SK-N-SH treated with all-trans-retinoic acid at 6 μM for 48 hours (cell line): Measurements from ENCODE around the gene PELI3.
A peak's percentile ranks its signal among the peaks of the same experiment; 100 is the strongest.
"Not testable (repeated sequence)": the region's sequence is repeated elsewhere in the genome, so short reads cannot be mapped to it uniquely, and the experiment has no call there.

Experiments used
- ATAC-seq: fragments of 200-7000 bp; cut with Tn5 transposase; 3 replicates; pipeline ENCODE4 v1.9.1; 2020; ENCODE audit warnings: mild to moderate bottlenecking, moderate library complexity
- ARNTL ChIP-seq: fragments of 450-650 bp; formaldehyde crosslinking; IDR thresholded peaks from 2 replicates; pipeline ENCODE4 v1.5.0; 2020; ENCODE audit warnings: low read depth, mild to moderate bottlenecking, moderate library complexity, borderline replicate concordance
- BACH2 ChIP-seq: fragments of 250-450 bp; sonication (Bioruptor Pico); IDR thresholded peaks from 2 replicates; pipeline ENCODE4 v1.9.0; 2021; ENCODE audit warnings: mild to moderate bottlenecking, borderline replicate concordance
- CREB5 ChIP-seq: fragments of 250-450 bp; sonication (Bioruptor Pico); IDR thresholded peaks from 2 replicates; pipeline ENCODE4 v1.5.1; 2020; ENCODE audit warnings: low read depth, mild to moderate bottlenecking, moderate library complexity
- CSDC2 ChIP-seq: fragments of 250-450 bp; sonication (Bioruptor Pico); IDR thresholded peaks from 2 replicates; pipeline ENCODE4 v1.5.0; 2020; ENCODE audit warnings: mild to moderate bottlenecking, moderate library complexity
- CSRNP3 ChIP-seq: fragments of 250-450 bp; sonication (Bioruptor Pico); IDR thresholded peaks from 2 replicates; pipeline ENCODE4 v1.5.1; 2021; ENCODE audit warnings: mild to moderate bottlenecking, moderate library complexity
- ESRRG ChIP-seq: fragments of 250-450 bp; sonication (Bioruptor Pico); IDR thresholded peaks from 2 replicates; pipeline ENCODE4 v1.6.1; 2021; ENCODE audit warnings: mild to moderate bottlenecking
- GLIS3 ChIP-seq: fragments of 250-450 bp; sonication (Bioruptor Pico); IDR thresholded peaks from 2 replicates; pipeline ENCODE4 v1.5.0; 2020; ENCODE audit warnings: mild to moderate bottlenecking, moderate library complexity
- ISL1 ChIP-seq: fragments of 250-450 bp; sonication (Bioruptor Pico); IDR thresholded peaks from 2 replicates; pipeline ENCODE4 v2.1.2; 2022; ENCODE audit warnings: mild to moderate bottlenecking, moderate library complexity
- OSR1 ChIP-seq: fragments of 250-450 bp; sonication (Bioruptor Pico); IDR thresholded peaks from 2 replicates; pipeline ENCODE4 v1.8.0; 2022; ENCODE audit warnings: moderate library complexity, mild to moderate bottlenecking, inconsistent platforms
- RARB ChIP-seq: fragments of 250-450 bp; sonication (Bioruptor Pico); IDR thresholded peaks from 2 replicates; pipeline ENCODE4 v1.8.0; 2021; ENCODE audit warnings: mild to moderate bottlenecking, moderate library complexity
- TCF4 ChIP-seq: fragments of 250-450 bp; sonication (Bioruptor Pico); IDR thresholded peaks from 2 replicates; pipeline ENCODE4 v1.8.0; 2021; ENCODE audit warnings: mild to moderate bottlenecking, moderate library complexity, borderline replicate concordance
- TOX ChIP-seq: fragments of 250-450 bp; sonication (Bioruptor Pico); IDR thresholded peaks from 2 replicates; pipeline ENCODE4 v1.8.0; 2021; ENCODE audit warnings: mild to moderate bottlenecking, moderate library complexity, borderline replicate concordance
- ZC3H10 ChIP-seq: fragments of 250-450 bp; sonication (Bioruptor Pico); IDR thresholded peaks from 2 replicates; pipeline ENCODE4 v1.5.1; 2021; ENCODE audit warnings: mild to moderate bottlenecking, moderate library complexity
- ZFP3 ChIP-seq: fragments of 250-450 bp; sonication (Bioruptor Pico); IDR thresholded peaks from 2 replicates; pipeline ENCODE4 v1.5.0; 2020; ENCODE audit warnings: mild to moderate bottlenecking, moderate library complexity
- ZFP30 ChIP-seq: fragments of 450-650 bp; formaldehyde crosslinking; IDR thresholded peaks from 2 replicates; pipeline ENCODE4 v1.5.0; 2022; ENCODE audit warnings: mild to moderate bottlenecking, moderate library complexity
- ZNF565 ChIP-seq: fragments of 450-650 bp; formaldehyde crosslinking; conservative IDR thresholded peaks from 2 replicates; pipeline ENCODE4 v1.5.0; 2020; ENCODE audit warnings: low read depth, mild to moderate bottlenecking, moderate library complexity
- ZNF70 ChIP-seq: fragments of 450-650 bp; formaldehyde crosslinking; IDR thresholded peaks from 2 replicates; pipeline ENCODE4 v1.5.0; 2020; ENCODE audit warnings: mild to moderate bottlenecking, moderate library complexity
- ZNF8 ChIP-seq: fragments of 450-650 bp; formaldehyde crosslinking; IDR thresholded peaks from 2 replicates; pipeline ENCODE4 v1.5.0; 2020; ENCODE audit warnings: mild to moderate bottlenecking, moderate library complexity
- TF ChIP-seq, protein P1 (sequence below): fragments of 250-450 bp; sonication (Bioruptor Pico); IDR thresholded peaks from 2 replicates; pipeline ENCODE4 v1.8.0; 2020; ENCODE audit warnings: mild to moderate bottlenecking, moderate library complexity, borderline replicate concordance

PELI3 gene

DNA sequence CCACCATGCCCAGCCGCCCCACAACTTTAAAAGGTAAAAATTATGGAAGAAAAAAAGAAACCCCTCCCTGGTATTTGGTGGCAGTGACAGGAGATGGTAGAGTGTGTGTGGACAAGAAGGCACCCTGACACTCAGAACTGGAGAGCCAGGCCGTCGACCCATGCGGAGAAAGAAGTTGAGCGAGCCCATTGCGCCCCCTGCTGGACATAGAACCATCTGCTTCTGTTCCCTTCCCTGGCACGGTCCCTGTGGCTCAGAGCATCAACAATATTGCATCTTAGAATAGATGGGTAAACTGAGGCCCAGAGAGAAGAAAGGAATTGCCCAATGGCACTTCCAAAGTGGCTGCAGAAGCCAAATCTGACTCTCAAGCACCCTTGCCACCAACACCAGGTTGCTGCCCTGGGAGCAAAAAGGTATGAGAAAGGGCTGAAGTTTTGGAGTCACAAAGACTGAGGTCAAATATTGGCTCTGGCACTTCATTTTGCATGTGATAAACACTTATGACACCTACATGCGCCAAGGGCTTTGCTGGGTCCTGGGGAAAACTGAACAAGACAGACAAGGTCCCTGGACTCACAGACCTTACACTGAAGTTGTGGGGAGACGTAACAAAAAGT is 36.6 kb upstream of the PELI3 start:
- TF ChIP-seq CSRNP3 (CRISPR knock-in tag) (no peak), ZFP3 (CRISPR knock-in tag) (no peak), TOX (CRISPR knock-in tag) (no peak), ZFP30 (CRISPR knock-in tag) (no peak), RARB (CRISPR knock-in tag) (no peak), ARNTL (CRISPR knock-in tag) (no peak), ZNF565 (CRISPR knock-in tag) (no peak), CREB5 (CRISPR knock-in tag) (no peak), CSDC2 (CRISPR knock-in tag) (no peak), GLIS3 (CRISPR knock-in tag) (no peak), BACH2 (no peak), ESRRG (no peak), ZNF70 (CRISPR knock-in tag) (no peak), ZNF8 (CRISPR knock-in tag) (no peak), ISL1 (CRISPR knock-in tag) (no peak), TCF4 (no peak), OSR1 (CRISPR knock-in tag) (no peak)
- TF ChIP-seq, protein P1, sequence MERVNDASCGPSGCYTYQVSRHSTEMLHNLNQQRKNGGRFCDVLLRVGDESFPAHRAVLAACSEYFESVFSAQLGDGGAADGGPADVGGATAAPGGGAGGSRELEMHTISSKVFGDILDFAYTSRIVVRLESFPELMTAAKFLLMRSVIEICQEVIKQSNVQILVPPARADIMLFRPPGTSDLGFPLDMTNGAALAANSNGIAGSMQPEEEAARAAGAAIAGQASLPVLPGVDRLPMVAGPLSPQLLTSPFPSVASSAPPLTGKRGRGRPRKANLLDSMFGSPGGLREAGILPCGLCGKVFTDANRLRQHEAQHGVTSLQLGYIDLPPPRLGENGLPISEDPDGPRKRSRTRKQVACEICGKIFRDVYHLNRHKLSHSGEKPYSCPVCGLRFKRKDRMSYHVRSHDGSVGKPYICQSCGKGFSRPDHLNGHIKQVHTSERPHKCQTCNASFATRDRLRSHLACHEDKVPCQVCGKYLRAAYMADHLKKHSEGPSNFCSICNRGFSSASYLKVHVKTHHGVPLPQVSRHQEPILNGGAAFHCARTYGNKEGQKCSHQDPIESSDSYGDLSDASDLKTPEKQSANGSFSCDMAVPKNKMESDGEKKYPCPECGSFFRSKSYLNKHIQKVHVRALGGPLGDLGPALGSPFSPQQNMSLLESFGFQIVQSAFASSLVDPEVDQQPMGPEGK (CRISPR knock-in tag), result no peak
- peak; percentile 99 for ATAC-seq

GRCh38 chr11:66431287-66431686 is 35.4 kb upstream of the PELI3 start:
- not testable (repeated sequence) for ATAC-seq

GRCh38 chr11:66431871-66432329 is 34.8 kb upstream of the PELI3 start:
- ATAC-seq, result not testable (repeated sequence)

DNA sequence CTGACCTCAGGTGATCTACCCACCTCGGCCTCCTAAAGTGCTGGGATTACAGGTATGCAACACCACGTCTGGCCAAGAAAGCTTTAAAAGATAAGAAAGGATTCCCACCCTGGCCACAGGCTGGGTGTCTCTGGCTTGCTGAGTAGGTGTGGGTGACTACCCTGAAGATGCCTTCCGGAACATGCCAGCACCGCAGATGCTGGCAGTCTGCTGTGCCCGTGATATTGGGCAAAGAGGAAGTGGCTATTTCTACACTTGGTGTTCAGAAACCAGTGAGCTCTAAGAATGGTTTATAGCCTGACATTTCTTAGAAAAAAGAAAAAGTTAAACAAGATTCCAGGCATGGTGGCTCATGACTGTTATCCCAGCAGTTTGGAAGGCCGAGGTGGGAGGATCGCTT is 34.1 kb upstream of the PELI3 start:
- no peak for ATAC-seq
- TF ChIP-seq BACH2, result no peak

- peak; percentile 3; the same call in 2 of the 3 replicates for ATAC-seq
- TF ChIP-seq ARNTL (CRISPR knock-in tag) (no peak), CSDC2 (CRISPR knock-in tag) (no peak), ZNF70 (CRISPR knock-in tag) (no peak), TCF4 (no peak), CREB5 (CRISPR knock-in tag) (no peak), TOX (CRISPR knock-in tag) (no peak), ZC3H10 (CRISPR knock-in tag) (no peak), GLIS3 (CRISPR knock-in tag) (no peak), ZFP30 (CRISPR knock-in tag) (no peak)
Measured at GRCh38 chr11:66437979-66438503, 28.7 kb upstream of the PELI3 start.
